GM12865 (cell line): ENCODE results near the gene EIPR1.

Experiments used
- DNase-seq: peaks from one replicate; pipeline ENCODE4 v3.0.0; 2010; ENCODE audit warnings: low read depth
- H3K4me3 ChIP-seq: 2 replicates; pipeline ENCODE4 v1.5.1; 2011; ENCODE audit warnings: mild to moderate bottlenecking, low read depth, low read length, control low read depth
- CTCF ChIP-seq: IDR thresholded peaks from 2 replicates; pipeline ENCODE4 v1.5.1; 2011; ENCODE audit warnings: low read length, control low read depth, low read depth, inconsistent platforms; ENCODE audit not compliant: insufficient read depth; ENCODE audit errors: missing control alignments

The EIPR1 gene

GRCh38 chr2:3194828-3195227 lies 182.8 kb downstream of the EIPR1 start:
- no peak overlapping the region for H3K4me3 ChIP-seq
- no peak for TF ChIP-seq CTCF
- DNase-seq, result no peak

GRCh38 chr2:3193443-3194330 lies 183.9 kb downstream of the EIPR1 start:
- H3K4me3 ChIP-seq, result no peak overlapping the region
- DNase-seq, result no peak
- TF ChIP-seq CTCF, result no peak

- H3K4me3 ChIP-seq, result no peak overlapping the region
- DNase-seq, result no peak
- no peak for TF ChIP-seq CTCF
These were observed 184.7 kb downstream of the EIPR1 start for GRCh38 chr2:3192920-3193319.

- DNase-seq, result no peak
- no peak overlapping the region for H3K4me3 ChIP-seq
- no peak for TF ChIP-seq CTCF
These were observed 185.3 kb downstream of the EIPR1 start for GRCh38 chr2:3192281-3192818.

- peak; percentile 9 for DNase-seq
- no peak for TF ChIP-seq CTCF
- H3K4me3 ChIP-seq, result no peak overlapping the region
These were observed 187.7 kb downstream of the EIPR1 start for GRCh38 chr2:3189961-3190360.

GRCh38 chr2:3189076-3189591 lies 188.5 kb downstream of the EIPR1 start:
- TF ChIP-seq CTCF, result no peak
- H3K4me3 ChIP-seq, result no peak overlapping the region
- no peak for DNase-seq
